AG08395 (cell line): ENCODE measurements around the gene SLC35B1.
"Not testable (repeated sequence)": the region's sequence is repeated elsewhere in the genome, so short reads cannot be mapped to it uniquely, and the experiment has no call there.

Experiments used
- DNase-seq: peaks from one replicate; pipeline ENCODE4 v3.0.0; 2012; ENCODE audit warnings: mixed read lengths, low spot score

SLC35B1 gene

DNA sequence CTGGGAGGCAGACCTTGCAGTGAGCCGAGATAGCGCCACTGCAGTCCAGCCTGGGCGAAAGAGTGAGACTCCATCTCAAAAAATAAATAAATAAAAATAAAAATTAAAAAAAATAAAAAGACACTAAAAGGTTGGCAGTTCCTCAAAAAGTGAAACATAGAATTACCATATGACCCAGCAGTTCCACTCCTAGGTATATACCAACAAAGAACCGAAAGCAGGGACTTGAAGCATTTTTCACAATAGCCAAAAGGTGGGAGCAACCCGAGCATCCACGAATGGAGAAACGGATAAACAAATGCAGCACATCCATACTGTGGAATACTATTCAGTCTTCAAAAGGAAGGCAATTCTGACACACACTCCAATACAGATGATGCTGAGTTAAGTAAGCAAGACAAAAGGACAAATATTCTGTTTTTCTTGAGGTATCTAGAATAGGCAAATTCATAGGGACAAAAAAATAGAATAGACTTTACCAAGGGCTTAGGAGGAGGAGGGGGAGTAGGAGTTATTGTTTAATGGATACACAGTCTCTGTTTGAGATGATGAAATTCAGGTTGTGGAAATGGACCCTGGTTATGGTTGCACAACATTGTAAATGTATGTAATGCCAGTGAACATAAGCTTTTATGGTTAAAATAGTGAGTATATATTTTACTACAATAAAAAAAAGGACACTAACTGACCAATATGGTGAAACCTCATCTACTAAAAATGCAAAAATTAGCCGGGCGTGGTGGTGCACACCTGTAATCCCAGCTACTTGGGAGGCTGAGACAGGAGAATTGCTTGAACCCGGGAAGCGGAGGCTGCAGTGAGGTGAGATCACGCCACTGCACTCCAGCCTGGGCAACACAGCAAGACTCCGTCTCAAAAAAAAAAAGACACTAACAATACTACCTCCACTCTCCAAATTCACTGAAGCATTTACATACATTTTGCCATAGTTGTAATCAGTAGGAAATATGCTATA is 27.0 kb upstream of the SLC35B1 start:
- no peak for DNase-seq

DNA sequence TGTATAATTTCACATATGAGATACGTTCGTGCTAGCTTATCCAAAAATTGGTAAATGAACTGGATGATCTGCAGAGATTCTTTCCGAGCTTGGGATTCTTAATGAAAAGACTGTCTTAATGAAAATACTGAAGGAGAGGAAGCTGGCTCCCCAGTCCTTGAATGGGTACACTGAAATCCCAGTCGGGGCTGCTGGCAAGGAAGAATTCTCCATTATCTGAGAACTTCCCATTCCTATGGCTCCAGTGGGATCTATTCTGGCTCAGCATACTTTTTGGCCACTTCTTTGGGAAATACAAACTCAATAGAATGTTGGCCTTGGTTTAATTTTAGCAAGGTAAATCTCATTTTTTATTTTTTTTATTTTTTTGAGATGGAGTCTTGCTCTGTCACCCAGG is 23.7 kb upstream of the SLC35B1 start:
- DNase-seq, result no peak

DNA sequence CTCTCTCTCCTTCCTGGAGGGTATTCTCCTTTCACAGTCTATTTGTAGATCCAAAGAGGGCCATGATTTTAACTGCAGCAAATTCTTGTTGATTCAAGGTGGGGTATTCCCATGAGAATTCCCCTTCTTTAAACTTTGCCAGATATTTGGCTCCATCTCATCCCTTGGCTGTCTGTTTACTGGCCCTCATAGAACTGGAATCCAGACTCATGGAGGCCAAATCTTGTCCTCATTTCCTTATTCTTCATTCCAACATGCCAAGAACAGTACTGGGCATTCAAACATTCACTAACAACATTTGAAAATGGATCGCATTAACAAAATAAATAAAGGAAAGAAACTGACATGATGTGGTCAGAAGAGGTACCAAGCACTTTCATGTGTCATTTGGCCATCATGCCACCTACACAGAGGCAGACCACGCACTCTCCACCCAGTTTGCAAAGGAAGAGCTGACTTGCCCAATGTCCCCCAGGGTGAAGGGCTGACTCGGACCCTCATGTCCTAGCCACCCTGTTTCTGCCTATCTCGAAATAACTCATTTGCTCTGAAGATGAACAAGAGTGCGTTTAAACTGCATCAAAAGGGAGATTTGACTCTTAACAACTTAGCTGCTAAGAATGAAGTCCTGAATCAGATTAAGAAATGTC is 23.1 kb upstream of the SLC35B1 start:
- no peak for DNase-seq

DNA sequence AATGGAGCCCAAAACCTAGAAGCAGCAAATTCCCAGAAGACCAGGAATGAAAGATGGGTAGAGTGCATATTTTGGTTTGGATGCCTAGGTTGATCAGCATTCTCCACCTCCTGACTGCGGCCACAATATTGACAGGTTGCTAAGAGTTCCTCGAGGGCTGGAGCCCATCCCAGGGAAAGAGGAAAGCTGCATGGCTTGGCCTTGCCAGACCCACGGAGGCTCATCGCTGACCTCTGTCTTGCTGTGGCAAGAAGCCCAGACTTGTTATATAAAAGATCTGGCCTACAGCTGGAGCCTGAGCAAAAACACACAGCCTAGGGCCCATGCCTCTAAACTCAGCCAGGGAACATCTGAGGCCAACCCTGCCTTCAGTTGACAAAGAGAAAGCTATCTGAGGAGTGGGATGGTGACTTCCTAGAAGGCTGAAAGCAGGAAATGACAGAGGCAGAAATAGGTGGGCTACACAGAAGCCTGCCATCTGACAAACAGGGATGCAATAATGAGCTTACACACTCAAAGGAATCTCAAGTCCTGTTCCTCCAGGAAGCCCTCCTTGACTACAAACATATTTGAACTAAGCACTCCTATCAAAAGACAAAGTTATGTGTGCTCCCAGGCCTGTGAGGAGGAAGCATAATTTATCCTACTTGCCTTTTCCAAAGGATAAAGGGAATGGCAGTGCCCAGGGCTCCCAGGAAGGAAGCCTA is 22.5 kb upstream of the SLC35B1 start:
- DNase-seq, result peak; percentile 88

DNA sequence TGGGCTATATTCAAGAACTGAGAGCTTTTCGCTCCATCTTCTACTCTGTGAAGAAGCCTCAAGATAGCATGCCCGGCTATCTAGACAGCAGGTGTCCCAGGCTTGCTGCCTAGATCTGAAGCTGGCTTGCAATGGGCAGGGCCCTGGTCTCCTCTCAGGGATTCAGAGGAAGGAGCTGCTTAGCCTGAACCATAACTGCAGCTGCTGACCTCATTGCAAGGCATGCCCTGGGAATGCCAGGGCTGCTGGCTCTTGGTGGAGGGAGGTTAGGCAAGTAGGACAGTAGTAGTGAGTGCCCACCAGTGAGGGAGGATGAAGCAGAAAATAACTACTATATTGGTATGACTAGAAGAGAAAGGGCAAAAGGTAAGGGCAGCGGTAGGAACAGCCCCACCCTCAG is 21.3 kb upstream of the SLC35B1 start:
- DNase-seq, result no peak

DNA sequence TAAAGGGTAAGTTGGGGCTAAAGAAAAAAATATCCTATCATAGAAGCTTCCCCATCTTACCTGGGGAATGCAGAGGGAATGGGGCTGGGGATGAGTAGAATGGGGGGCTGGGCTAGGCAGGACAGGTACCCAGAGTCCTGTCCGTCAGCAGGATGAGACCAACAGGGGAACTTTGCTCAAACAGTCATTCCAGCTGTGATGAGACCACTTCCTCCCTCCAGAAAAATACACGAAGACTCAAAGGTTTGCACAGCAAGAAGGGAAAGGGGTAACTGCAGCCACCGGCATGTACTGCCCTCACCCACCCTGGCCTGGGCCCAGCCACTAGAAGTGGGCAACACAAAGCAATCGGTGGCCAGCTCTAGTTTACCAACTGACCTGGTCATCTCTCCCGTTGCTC is 20.7 kb upstream of the SLC35B1 start:
- no peak for DNase-seq

DNA sequence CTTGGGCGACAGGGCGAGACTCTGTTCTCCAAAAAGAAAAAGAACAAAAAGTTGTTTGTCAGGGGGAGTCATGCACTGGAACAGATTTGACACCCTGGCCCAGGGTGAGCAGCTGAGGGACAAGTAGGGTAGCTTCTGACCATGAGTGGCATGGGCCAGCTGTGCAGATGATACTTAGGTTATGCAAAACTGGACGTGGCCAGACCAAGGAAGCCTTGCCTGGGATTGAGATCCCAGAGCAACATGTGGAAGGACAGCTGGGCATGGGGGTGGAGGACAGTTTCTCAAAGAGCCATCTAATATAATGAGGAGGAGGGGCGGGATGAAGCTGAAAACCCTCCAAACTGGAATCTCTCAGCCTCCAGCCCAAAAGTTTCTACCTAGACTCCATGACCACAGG is 19.6 kb upstream of the SLC35B1 start:
- no peak for DNase-seq

DNA sequence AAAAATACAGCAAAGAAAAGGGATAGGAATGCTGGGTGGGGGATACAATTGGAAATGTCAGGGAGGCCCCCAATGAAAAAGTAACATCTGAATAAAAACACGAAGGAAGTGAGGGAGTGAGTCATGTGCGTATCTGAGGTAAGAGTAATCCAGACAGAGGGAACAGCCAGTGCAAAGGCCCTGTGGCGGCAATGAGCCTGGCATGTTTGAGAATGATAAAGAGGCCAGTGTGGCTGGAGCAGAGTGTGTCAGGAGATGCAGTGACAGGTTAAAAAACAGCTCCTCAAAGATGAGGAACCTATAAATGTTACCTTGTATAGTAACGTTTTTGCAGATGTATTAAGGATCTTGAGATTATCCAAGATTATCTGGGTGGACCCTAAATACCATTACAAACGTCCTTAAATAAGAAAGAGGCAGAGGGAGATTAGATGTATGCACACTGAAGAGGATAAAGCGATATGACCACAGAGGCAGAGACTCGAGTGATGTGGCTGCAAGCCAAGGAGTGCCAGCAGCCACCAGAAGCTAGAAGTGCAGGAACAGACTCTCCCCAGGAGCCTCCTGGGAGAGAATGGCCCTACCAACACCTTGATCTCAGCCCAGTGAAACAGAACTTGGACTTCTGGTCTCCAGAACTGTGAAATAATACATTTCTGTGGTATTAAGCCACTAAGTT is 17.8 kb upstream of the SLC35B1 start:
- no peak for DNase-seq

DNA sequence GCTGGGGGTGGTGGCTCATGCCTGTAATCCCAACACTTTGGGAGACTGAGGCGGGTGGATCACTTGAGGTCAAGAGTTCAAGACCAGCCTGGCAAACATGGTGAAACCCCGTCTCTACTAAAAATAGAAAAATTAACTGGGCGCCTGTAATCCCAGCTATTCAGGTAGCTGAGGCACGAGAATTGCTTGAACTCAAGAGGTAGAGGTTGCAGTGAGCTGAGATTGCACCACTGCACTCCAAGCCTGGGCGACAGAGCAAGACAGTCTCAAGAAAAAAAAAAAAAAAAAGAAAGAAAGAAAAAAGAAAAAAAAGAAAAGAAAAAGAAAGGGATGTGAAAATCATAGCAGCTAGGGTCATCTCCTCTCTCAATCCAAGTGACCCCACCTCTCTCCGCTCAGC is 16.8 kb upstream of the SLC35B1 start:
- DNase-seq, result not testable (repeated sequence)

DNA sequence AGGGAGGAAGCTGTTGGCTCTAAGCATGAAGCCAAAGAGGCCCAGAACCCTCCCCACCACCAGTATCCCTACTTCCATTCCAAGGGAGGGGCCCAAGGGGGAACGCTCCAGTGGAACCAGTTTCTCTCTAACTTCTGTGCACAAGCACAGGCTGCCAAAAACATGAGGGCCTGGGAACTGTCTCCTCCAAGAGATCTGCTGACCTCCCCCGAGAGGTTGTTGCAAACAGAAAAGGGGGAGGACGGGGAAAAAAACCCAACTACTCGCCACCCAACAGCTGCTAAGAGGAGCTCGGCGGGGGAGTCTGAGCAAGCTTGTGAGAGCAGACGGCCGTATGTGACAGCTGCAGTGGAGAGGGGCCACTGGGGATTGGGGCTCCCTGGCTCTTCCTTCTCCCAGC is 15.7 kb upstream of the SLC35B1 start:
- no peak for DNase-seq

DNA sequence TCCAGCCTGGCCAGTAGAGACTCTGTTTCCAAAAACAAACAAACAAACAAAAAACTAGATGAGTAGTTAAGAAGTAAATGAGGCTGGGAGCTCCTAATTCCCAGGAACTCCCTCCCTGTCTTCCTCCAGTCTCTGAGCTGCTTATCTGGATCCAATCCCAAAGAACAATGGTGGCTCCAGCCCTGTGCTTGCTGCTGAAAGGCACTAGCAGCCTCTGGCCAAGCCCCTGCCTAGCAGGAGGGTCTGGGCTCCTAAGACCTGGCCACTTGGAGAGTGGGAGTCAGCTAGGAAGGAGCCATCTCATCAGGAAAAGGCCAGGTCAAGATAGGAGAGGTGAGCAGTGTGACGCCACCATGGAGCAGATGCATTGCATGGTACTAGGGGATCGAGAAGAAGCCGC is 14.3 kb upstream of the SLC35B1 start:
- DNase-seq, result no peak

DNA sequence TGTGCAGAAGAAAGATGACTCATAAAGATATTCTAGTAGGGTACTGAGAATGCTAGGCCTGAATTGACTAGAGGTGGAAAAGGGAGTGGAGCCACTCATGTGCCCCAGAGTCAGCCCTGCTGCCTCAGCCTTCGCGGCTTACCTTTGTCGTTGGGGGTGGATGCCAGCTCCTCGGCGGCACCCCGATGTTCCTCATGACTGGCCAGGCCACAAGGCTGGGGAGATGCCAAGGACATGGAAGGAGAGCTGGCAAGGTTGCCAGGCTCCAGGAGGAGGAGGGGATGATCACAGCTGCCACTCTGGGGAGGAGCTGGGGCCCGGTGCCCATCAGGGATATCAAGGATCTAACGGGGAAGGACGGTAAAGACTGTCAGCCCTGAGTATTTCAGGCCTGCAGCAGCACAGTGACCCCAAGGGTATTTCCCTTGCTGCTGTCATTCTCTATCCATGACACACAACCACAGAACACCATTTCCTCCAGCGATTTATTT is 9.7 kb upstream of the SLC35B1 start:
- DNase-seq, result no peak

DNA sequence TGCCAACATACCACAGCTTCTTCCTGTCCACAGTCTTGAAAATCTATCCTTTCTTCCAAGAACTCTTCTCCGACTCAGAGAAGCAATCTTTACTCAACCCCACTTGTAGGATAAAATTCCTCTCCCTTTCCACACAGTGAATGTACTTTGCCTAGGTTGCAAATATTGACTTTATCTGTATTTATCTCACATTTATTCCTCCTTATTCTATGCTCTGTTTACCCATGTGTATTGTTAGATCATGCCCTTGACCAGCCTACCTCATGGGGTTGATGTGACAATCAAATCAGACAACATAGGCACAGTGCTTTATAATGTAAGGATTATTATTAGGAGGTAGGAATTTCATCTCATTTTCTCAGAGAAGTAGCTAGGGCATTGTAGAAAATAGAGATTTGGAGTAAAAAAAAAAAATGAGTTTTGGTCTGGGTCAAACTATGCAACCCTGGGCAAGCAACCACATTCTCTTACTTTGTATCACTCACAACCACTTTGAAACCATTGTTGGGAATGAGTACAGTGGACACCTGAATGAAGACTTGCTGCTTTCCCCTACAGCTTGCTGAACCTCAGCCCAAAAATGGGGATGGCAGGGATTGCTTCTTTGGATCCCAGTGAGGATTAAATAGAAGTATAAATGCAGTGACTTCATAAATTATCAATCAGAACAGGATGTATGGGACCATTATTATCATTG is 9.1 kb upstream of the SLC35B1 start:
- DNase-seq, result no peak

DNA sequence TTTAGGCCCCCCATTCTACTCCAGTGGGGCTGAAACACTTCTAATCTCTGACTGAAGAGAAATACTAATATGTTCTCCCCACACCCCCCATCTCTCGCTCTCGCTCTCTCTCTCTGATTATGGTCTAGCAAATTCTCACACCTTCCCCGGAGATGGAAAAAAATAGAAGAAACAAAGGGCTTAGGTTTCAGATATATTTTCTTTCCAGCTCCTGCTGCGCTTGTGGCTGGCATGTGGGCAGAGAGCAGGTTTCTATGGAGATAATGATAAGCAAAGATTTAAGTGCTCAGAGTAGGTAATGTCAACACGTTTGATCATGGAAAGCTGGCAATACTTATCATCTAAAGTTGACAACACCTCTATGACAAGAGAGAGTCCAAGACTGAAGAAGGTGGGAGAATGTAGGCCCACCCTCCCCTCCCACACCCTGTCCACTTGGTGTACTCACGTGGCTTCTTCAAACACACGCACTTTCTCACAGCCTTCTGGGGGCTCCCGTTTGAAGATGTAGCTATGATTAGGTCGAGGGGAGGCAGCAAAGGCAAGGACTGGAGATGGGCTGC is 8.0 kb upstream of the SLC35B1 start:
- DNase-seq, result no peak

DNA sequence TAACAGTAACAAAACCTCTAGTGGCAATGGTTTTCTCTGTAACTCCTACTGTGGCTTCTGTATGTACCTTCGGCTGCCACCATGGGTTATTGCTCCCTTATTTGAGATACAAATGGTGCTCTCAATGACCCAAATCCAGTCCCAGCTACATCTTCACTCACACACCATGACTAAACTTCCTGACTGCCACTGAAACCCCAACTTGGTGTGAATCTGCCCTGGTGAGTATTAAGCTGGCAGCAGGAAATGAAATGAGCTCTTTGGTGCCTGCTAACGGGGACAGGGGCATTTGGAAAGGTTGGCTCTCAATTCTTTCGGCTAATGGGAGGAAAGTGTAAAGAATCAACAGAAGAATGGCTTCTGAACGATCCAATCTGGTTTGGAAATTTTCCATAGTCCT is 7.5 kb upstream of the SLC35B1 start:
- DNase-seq, result no peak

DNA sequence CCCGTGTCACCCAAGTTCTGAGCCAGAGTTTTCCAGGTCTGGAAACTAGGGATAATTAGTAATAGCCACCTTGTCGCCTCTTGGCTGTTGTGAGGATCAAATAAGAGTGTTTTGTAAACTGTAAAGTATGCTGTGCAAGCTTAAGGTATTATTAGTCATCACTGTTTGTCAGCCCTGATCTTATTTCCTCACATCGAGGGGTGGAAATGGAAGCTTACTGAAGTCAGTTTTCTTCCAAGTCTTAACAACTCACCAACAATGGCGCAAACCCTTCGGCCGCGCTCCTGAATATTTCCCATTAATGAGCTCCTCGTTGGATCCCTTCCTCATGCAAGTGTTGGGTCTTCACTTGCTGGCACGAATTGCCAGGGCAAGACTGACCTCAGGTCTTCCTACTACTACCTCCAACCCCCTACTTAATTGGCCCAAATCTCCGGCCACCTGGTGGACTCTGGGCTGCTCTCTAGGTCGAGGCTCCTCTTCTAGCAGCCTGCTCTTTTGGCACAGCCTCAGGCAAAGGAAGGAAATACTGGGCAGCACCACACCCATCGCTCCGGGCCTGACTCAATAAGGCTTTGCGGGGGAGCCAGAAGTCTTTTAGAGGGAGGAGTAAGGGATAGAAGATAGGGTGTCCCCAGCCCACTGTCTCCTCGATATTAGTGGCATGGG is 885 bp upstream of the SLC35B1 start:
- DNase-seq, result no peak

DNA sequence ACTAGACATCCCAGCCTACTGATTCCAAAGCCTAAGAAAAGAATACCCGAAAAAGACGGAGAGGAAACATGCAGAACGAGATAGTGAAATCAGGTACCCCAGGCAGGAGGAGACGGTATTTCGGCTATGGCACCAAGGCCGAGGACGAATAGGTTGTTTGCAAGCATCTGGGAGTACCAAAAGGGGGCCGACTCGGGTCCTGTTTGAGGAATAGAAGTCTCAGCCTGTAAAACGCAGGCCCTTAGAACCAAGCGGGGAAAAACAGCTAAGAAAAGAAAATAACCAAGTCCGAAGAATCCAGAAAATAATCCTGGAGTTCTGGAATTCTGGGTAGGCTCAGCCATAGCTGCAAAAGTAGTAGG is 537 bp downstream of the SLC35B1 start:
- DNase-seq, result no peak

DNA sequence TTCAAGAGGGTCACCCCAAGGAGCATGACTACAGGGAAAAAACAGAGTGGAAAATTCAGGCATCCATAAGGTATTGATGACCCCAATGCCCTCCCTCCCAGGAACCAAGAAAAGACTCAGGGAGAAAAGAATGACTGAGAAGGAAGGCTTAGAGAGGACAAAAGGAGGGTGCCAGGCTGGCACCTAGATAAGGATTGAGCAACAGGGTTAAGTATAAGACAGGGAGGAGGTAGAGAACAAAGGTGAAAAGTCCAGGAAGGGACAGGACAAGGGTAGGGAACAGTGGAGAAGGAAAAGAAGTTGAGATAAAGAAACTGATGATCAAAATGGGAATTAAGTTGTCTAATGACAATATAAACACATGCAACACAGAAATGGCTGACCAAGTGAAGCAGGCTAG is 2.5 kb downstream of the SLC35B1 start:
- DNase-seq, result no peak

DNA sequence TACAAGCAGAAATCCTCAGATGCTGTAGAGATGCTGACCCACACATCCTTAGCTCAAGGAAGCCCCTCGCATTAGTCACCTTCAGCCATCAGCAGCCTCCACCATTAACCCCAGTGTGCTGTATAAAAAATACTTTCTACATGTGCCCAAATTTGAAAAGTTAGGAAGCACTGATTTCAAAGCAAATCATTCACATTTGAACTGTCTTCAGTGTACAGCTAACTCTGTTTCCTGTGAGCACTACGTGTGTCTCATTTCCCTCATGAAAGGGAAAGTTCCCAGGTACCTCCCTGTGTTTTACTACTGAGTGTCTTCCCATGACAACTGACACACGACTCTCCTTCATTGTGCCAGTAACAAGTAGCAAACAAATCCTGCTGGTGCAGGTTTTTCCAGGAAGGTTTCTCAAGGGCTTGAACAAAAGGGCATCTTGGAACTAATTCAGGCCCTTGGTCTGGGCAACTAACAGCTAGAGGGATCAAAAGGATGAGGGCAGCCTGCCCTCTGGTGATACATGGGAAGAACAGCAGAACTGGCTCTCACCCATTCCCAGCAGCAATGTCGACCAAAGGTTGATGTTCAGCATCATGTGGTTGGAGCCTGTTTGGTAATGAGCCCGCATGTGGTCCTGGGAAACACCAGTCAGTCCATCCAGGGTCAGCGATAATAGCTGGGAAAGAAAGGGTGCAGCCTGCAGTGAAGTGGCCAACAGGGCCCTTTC is 4.0 kb downstream of the SLC35B1 start:
- DNase-seq, result peak; percentile 40

DNA sequence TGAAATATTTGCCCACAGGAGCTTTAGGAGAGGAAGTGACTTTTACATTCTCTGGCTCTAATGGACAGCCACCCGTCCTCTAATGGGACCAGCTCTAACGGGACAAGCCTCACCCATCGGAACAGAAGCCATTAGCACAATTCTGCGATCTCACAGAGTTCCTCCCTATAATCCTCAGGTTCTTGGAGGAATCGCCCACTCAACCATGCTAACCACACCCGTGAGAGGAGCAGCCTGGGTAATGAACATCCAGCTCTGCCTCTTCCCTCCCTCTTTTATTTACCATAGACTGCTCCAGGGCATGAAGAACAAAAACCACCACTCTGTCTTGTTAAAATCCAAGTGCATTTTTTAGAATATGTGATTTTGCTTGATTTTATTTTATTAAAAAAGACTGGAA is 6.8 kb downstream of the SLC35B1 start:
- no peak for DNase-seq
